Neural cell (in vitro differentiated cells): ENCODE data around the gene DUOXA1.
"Not testable (repeated sequence)": the region's sequence is repeated elsewhere in the genome, so short reads cannot be mapped to it uniquely, and the experiment has no call there.

Source experiments
- EZH2 ChIP-seq: fragments of 200-600, 300-800 bp; shearing (Covaris generic), sonication (generic); IDR thresholded peaks from 2 replicates; pipeline ENCODE4 v1.6.1; 2014; ENCODE audit warnings: antibody characterized with exemption, low read length, borderline replicate concordance, mild to moderate bottlenecking; ENCODE audit not compliant: insufficient read depth, poor library complexity, severe bottlenecking
- POLR2AphosphoS5 ChIP-seq: IDR thresholded peaks from 2 replicates; pipeline ENCODE4 v1.6.1; 2012
- SMC3 ChIP-seq: fragments of 450-650 bp; conservative IDR thresholded peaks from 2 replicates; pipeline ENCODE4 v1.6.1; 2014; ENCODE audit warnings: antibody characterized with exemption, mild to moderate bottlenecking, moderate library complexity; ENCODE audit not compliant: poor library complexity
- TAF1 ChIP-seq: IDR thresholded peaks from 2 replicates; pipeline ENCODE4 v1.6.1; 2012; ENCODE audit warnings: low read depth
- TF ChIP-seq, protein P1 (sequence below): fragments of 450-650 bp; IDR thresholded peaks from 2 replicates; pipeline ENCODE4 v1.5.1; 2014; ENCODE audit warnings: antibody characterized with exemption, mild to moderate bottlenecking, moderate library complexity; ENCODE audit not compliant: poor library complexity, severe bottlenecking
- TF ChIP-seq, protein P2 (sequence below): IDR thresholded peaks from 2 replicates; pipeline ENCODE4 v1.6.1; 2012; ENCODE audit warnings: borderline replicate concordance

DNA sequence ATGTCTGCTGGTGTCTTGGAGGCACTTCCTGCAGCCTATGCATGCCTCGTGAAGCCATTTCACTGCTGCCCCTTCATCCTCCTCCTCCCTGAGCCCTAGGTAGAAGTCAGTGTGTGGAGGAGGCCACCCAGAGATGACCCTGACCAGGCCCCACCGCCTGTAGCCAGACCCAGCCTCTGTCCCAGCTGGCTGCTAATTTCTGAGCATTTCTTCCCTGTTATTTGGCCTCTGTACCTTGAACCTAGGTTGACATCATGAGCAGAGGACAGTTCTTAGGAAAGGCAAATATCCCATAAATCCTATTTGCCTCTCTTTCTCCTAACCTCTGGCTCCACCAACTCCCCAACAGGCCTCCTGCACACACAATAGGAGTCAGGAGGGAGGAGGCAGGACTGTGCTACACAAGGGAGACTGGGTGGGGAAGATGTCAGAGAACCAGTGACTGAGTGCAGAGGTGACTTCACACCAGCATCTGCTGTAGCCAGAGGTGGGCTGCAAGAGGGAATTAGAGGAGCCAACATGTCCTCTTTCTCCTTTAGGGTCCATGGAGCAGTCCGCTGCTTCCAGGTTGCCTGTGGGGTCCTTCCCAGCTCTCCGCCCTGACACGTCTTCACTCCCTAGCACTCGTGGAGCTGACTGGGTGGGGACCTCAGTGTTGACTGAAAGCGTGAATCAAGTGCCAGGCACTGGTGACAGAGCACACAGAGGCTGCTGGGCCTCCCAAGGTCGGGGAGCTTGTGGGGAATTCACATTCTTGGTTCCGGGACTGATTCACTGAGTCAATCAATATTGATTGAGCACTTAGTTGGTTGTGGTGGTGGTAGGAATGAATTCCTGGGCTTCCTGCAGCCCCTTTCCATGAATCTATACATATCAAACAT lies 54.0 kb downstream of the DUOXA1 start:
- TF ChIP-seq, protein P1, sequence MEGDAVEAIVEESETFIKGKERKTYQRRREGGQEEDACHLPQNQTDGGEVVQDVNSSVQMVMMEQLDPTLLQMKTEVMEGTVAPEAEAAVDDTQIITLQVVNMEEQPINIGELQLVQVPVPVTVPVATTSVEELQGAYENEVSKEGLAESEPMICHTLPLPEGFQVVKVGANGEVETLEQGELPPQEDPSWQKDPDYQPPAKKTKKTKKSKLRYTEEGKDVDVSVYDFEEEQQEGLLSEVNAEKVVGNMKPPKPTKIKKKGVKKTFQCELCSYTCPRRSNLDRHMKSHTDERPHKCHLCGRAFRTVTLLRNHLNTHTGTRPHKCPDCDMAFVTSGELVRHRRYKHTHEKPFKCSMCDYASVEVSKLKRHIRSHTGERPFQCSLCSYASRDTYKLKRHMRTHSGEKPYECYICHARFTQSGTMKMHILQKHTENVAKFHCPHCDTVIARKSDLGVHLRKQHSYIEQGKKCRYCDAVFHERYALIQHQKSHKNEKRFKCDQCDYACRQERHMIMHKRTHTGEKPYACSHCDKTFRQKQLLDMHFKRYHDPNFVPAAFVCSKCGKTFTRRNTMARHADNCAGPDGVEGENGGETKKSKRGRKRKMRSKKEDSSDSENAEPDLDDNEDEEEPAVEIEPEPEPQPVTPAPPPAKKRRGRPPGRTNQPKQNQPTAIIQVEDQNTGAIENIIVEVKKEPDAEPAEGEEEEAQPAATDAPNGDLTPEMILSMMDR = not testable (repeated sequence)
- not testable (repeated sequence) for TF ChIP-seq TAF1, SMC3, POLR2AphosphoS5, EZH2
- TF ChIP-seq, protein P2, sequence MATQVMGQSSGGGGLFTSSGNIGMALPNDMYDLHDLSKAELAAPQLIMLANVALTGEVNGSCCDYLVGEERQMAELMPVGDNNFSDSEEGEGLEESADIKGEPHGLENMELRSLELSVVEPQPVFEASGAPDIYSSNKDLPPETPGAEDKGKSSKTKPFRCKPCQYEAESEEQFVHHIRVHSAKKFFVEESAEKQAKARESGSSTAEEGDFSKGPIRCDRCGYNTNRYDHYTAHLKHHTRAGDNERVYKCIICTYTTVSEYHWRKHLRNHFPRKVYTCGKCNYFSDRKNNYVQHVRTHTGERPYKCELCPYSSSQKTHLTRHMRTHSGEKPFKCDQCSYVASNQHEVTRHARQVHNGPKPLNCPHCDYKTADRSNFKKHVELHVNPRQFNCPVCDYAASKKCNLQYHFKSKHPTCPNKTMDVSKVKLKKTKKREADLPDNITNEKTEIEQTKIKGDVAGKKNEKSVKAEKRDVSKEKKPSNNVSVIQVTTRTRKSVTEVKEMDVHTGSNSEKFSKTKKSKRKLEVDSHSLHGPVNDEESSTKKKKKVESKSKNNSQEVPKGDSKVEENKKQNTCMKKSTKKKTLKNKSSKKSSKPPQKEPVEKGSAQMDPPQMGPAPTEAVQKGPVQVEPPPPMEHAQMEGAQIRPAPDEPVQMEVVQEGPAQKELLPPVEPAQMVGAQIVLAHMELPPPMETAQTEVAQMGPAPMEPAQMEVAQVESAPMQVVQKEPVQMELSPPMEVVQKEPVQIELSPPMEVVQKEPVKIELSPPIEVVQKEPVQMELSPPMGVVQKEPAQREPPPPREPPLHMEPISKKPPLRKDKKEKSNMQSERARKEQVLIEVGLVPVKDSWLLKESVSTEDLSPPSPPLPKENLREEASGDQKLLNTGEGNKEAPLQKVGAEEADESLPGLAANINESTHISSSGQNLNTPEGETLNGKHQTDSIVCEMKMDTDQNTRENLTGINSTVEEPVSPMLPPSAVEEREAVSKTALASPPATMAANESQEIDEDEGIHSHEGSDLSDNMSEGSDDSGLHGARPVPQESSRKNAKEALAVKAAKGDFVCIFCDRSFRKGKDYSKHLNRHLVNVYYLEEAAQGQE = not testable (repeated sequence)
